ENCODE data around the gene PMEPA1.

- TF ChIP-seq EZH2phosphoT487 (IDR thresholded peaks at IDR 0.05; ENCODE audit: unreplicated experiment) (no peak), CTCF (conservative IDR thresholded peaks at IDR 0.05; ENCODE audit: low read depth in 2 of 2) (no peak), POLR2AphosphoS5 (IDR thresholded peaks at IDR 0.05; ENCODE audit: low read depth) (no peak), EZH2 (IDR thresholded peaks at IDR 0.05; ENCODE audit: low read depth, unreplicated experiment) (no peak), REST (IDR thresholded peaks at IDR 0.05; ENCODE audit: unreplicated experiment) (no peak), NANOG (IDR thresholded peaks at IDR 0.05; ENCODE audit: borderline replicate concordance) (no peak), ZNF462 (CRISPR knock-in tag; IDR thresholded peaks at IDR 0.05) (no peak), CREB1 (CRISPR knock-in tag; IDR thresholded peaks at IDR 0.05; ENCODE audit: low read depth) (no peak), ZNF114 (CRISPR knock-in tag; IDR thresholded peaks at IDR 0.05) (no peak), JUNB (IDR thresholded peaks at IDR 0.05; ENCODE audit: unreplicated experiment) (no peak)
Observed at GRCh38 chr20:57698116-57698866, 11.5 kb downstream of the PMEPA1 start.

Measured in GM23338 (cell line).